HL-60/S4 (cell line): ENCODE measurements around the gene RPS24.
"Not testable (repeated sequence)": the region's sequence is repeated elsewhere in the genome, so short reads cannot be mapped to it uniquely, and the experiment has no call there.

Source experiments
- in situ Hi-C: fragments of 300-500 bp; cut with MboI; formaldehyde crosslinking; loops from 2 replicates; pipeline ENCODE4 v1.14.3; 2022; ENCODE audit warnings: low sequenced_read_pairs

RPS24 gene

DNA sequence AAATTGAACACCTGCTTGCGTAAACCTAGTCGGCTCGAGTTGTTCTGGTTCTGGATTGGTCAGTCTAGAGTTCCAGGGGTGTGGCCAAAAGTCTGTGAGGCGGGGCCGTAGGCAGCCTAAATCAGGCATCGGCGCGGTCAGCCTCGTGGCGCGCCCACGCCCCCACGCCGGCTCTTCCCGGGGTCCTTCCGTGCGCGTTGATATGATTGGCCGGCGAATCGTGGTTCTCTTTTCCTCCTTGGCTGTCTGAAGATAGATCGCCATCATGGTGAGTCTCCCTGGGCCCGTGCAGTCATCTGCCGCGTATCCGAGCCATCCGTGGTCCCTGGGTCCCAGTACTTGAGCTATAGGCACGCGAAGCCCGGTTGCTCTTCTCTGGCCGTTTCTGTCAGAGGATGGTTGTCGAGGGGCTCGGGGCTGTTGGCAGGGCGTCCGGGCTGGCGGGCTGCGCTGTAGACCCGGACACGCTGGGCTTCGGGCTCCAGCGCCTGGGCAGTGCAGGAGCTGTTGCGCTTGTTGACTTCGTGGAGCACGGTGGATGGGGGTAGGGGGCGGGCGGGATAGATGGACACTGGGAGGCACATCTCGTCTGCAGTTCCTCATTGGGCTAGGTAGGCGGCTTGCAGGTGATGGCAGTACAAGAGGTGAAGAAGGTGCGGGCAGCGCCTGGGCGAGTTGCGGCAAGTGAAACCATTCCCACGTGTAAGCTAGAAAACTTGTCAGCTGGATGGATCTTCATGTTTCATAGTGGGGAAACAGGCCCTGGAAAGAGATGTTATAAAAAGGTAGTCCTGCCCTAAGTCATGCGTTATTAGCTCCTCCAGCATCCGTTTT, at the start of gene RPS24:
TSS of gene RPS24 (plus strand) at position 227 of the 834 bp plus-strand sequence. CDS start at position 266, 39 bp downstream.
- in situ Hi-C loops = no loop called here

GRCh38 chr10:77984986-77985385, 48.7 kb upstream of the RPS24 start:
- in situ Hi-C loops = no loop called here

DNA sequence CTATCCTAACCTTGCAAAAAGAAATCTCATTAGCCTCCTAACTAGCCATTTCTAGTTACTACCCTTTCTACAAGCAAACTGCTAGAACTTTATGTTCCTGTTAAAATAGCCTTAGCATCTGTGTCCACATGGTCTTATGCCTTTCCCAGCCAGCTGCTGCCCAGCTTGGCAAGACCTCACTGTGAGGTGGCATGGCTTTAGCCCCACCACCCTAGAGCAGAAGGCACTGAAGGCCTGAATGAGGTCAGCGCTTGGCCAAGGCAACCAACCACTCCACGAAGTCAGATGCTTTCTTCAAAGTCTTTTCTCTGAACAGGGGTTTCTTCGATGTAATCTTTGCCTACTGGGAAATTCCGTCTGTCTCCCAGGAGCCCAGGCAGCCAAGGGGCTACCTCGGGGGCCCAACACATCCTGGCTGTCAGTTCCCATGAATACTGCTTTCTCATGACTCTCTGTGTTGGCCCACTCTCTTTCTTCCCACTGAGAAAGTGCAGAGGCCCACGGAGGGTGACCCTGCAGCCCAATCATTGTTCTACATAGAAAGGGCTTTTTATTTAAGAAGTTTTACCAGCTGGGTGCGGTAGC, 45.9 kb upstream of the RPS24 start:
- in situ Hi-C loops = no loop called here

DNA sequence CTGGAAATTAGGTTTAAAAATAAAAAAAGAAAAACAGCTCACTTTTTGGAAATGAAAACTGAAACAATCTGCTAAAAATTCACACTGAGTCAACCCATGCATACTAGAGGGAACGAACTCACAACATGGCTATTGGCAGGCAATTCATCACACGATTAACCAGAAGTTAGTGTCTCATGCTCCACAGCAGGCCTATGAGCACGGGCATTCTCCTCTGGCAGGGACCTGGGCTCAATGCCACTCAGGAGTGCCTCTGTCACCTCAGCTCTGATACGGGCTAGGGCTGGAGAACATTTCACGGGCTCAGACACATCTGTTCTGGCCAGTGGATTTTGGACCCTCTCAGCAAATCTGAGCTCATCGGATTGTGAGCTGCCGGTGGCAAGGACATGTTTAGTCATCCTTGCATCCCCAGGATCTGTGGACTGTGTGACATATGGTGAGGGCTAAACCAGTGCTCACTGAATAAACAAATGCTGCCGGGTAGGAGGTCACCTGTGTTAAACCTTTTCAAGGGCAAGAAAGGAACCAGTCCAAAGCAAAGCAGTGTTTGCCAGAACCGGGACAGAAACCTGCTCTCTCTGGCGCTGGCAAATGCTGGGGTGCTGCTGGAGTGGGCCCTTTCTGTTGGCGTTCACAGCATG, 44.5 kb upstream of the RPS24 start:
- in situ Hi-C loops = no loop called here

DNA sequence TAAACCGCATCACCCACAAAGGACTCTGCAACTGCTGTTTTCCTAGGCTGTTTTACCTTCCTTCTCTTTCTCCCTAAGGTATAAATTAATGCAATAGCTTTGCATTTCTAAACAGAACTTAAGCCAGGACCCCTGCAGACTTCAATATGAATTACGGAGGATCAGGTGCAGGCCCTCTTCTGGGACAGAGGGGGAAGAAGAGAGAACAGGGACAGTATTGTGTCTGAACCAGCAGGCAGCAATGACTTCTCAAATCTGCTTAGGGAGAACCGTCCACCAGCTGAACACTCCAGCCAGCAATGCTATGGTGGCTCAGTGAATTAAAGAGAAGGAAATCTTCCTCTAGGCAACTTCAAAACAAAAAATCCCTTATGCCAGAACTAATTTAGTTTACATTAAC, 40.0 kb upstream of the RPS24 start:
- in situ Hi-C loops = no loop called here

DNA sequence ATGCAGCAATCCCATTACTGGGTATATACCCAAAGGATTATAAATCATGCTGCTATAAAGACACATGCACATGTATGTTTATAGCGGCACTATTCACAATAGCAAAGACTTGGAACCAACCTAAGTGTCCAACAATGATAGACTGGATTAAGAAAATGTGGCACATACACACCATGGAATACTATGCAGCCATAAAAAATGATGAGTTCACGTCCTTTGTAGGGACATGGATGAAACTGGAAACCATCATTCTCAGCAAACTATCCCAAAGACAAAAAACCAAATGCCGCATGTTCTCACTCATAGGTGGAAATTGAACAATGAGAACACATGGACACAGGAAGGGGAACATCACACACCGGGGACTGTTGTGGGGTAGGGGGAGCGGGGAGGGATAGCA, 34.9 kb upstream of the RPS24 start:
- in situ Hi-C loops = not testable (repeated sequence)

GRCh38 chr10:78000206-78000605, 33.5 kb upstream of the RPS24 start:
- in situ Hi-C loops = no loop called here

GRCh38 chr10:78000956-78001472, 32.6 kb upstream of the RPS24 start:
- in situ Hi-C loops = no loop called here

DNA sequence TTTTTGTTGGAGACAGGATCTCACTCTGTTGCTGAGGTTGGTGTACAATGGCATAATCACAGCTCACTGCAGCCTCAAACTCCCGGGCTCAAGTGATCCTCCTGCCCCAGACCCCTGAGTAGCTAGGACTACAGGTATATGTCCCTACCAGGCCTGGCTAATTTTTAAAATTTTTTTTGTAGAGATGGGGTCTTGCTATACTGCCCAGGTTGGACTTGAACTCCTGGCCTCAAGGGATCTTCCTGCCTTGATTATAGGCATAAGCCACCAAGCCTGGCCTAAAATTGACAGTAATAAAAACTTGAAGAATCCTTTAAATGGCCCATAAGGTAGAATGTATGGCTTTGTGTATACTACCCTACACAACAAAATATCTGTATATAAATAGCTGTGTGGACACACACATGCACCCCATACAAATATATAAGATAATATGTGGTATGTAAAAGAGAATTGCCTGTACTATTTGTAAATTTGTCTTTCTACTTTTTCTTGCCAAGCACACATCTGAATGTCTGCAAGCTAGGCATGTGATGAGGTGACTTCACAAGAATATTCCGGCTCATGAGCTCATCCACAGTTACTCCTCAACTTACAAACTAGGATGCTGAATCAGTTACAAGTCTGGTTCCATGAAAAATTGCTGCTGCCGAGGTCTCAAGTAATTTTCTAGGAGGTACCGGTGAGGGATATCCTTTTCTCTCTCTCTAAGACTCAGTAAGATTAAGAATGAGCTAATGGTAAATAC, 30.9 kb upstream of the RPS24 start:
- in situ Hi-C loops = no loop called here

DNA sequence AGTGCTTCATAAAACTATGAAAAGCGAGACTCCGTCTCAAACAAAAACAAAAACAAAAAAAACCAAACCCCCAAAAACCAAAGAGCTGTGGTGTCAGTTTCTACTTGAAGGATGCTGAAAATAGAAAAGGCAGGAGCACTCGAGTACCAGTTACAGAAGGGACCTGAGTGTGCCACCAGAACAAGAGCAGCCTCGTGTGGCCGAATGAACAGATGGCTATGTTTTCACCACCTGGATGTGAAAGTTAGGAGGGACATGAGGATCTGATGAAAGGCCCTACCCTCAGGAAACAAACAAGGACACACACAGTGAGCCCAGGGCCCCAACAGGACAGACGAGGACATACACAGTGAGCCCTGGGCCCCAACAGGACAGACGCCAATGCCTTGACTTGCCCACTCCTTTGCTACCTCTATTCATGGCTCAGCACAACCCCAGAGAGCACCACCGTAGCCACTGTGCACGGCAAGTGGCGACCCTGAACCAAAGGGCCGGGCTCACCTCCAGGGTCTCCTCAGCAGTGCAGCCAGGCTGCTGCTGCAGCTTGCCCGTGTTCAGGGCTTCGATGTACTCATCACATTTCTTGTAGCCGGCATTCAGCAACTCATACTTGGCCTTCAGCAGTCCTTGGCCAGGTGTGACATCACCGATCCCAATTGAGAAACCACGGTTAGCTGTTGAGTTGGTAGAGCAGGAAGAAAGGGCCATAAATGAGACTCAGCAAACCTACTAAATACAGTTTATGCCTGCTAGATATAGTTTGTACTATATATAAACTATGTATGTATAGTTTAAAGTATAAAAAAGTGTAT, 29.2 kb upstream of the RPS24 start:
- in situ Hi-C loops = no loop called here

DNA sequence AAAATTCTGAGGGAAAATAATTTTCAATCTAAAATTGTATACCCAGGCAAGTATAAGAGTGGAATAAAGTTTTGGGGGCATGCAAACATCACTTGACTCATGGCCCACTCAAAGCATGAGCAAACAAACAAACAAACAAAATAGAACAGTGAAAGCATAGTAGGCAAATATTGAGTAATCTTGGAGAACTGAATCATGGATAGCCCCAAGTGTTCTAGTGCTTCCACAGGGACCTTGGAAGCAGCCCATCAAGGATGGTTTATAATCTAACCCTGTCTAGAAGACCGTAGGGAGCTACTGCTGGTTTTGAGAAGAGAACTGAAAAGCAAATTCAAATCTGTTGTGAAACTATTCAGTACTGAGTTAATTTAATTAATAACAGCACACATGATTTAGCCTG, 26.5 kb upstream of the RPS24 start:
- in situ Hi-C loops = no loop called here

GRCh38 chr10:78009662-78010061, 24.0 kb upstream of the RPS24 start:
- in situ Hi-C loops = no loop called here

DNA sequence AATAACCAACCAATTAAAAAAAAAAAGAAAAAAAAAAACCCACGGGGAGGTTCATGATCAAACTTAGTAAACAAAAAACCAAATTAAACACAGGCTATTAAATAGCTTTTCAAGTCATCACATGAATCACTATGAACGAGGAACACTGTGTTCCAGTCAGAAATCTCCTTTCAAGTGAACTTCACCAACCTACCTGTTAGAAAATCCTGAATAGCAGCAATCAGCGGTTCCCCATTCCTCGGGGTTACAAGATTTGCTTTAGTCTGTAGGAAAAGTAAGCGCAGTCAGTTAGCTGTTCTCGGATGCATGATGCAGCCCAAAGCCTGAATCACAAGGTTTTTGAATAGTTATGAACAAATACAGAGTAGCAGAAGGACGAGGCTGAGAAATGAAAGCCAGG, 23.4 kb upstream of the RPS24 start:
- in situ Hi-C loops = no loop called here

DNA sequence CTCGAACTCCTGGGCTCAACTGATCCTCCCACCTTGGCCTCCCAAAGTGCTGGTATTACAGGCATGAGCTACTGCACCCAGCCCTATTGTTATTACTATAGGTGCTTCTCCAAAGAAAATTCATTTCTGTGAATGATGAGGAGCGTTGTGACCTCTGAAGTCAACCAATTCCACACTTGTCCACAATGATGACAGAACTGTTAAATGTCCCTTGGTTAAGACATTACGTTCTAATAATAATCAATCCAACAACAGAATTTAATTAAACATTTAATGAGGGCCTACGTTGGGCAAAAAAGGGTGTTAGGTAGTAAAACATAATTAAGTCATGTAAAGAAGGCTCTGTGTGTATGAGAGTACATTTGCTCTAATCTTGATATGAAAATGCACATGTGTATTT, 22.6 kb upstream of the RPS24 start:
- in situ Hi-C loops = no loop called here

DNA sequence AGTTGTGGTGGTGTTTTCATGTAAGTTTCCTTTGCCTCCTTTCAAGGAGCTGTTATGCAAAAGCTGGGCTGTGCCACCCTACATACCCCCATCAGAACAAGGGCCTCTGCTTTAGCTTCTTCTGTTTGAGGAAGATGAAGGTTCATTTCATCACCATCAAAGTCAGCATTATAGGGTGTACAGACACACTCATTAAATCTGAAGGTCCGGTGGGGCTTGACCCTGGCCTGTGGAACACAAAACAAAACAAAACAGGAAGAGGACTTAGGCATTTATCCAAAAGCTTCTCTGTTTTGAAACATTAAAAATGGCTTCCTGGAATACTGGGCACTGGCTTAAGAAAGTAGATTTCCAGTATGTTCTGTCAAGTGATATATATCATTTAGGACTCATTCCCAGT, 20.1 kb upstream of the RPS24 start:
- in situ Hi-C loops = no loop called here

DNA sequence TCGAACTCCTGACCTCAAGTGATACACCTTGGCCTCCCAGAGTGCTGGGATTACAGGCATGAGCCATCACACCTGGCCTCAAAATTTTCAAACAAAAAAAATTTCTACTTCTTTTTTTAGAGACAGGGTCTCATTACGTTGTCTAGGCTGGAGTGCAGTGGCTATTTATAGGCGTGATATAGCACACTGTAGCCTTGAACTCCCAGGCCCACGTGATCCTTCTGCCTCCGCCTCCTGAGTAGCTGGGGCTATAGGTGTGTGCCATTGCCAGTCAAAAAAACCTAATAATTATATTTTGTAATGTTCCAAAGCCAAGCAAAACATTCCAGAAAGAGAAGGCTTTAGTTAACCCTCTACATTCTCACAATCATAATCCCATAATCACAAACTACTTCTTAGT, 18.1 kb upstream of the RPS24 start:
- in situ Hi-C loops = no loop called here

DNA sequence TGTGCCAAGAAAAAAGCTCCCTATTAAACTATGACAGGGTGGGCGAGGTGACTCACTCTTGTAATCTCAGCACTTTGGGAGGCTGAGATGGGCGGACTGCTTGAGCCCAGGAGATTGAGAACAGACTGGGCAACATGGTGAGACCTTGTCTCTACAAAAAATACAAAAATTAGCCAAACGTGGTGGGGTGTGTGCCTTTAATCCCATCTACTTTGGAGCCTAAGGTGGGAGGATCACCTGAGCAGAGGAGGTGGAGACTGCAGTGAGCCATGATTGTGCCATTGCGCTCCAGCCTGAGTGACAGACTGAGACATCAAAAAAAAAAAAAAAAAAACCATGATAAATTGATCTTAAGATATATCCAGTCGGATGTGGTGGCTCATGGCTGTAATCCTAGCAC, 15.8 kb upstream of the RPS24 start:
- in situ Hi-C loops = no loop called here

DNA sequence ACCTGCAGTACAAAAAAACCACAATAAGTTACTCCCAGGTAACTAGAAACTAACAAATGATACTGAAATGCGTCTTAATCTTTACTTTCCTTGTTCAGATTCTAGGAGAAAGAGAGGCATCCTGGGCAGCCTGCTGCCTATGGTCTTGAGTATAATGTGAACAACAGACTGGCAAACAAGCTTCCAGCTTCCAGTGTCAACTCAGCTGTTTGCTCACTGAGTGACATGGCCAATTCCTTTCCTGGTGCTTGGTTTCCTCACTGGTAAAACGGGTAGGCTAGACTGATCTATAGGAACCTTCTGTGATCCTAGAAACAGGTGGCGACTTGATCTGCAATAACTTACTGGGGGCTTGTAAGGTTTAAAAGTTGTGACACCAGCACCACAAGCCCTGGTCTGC, 14.4 kb upstream of the RPS24 start:
- in situ Hi-C loops = no loop called here

- in situ Hi-C loops = no loop called here
Observed at GRCh38 chr10:78021201-78021600, 12.5 kb upstream of the RPS24 start.

DNA sequence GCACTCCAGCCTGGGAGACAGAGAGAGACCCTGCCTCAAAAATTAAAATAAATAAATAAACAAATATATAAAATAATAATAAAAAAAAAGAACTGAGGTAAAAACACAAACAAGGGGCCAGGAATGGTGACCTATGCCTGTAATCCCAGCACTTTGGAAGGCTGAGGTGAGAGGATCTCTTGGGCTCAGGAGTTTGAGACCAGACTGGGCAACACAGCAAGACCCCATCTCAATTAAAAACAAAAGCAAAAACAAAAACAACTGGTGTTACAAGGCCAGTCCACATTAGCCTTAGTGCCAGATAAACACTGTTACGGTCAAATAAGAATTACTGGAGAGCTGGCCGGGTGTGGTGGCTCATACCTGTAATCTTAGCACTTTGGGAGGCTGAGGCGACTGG, 9.9 kb upstream of the RPS24 start:
- in situ Hi-C loops = no loop called here
